Common myeloid progenitor, CD34-positive (primary cell): ENCODE data around the gene CHRDL2.

ENCODE experiments used
- CTCF ChIA-PET: fragments of 350-600 bp; sonication (Branson Sonifier 250); formaldehyde crosslinking; loops from one replicate; lab custom pipeline; 2021; ENCODE audit warnings: antibody characterized with exemption; lab: Charles Lee
- POLR2A ChIA-PET: fragments of 350-600 bp; sonication (Branson Sonifier 250); formaldehyde crosslinking; loops from one replicate; lab custom pipeline; 2021; ENCODE audit warnings: antibody characterized with exemption; lab: Charles Lee
- DNase-seq, 3 donors: peaks; one replicate each; pipeline versions ENCODE4 v3.0.0 to v3.0.0-alpha.2; 2013
- H3K27ac ChIP-seq, 2 experiments: 1 replicate in 1 of 2; 2 replicates in 1 of 2; pipeline ENCODE4 v1.7.0; 2013; ENCODE audit warnings: inconsistent platforms in 2 of 2, low read length in 2 of 2, mild to moderate bottlenecking in 2 of 2, low read depth in 1 of 2, moderate library complexity in 1 of 2; ENCODE audit not compliant: severe bottlenecking in 2 of 2, insufficient read depth in 1 of 2, poor library complexity in 1 of 2
- H3K27me3 ChIP-seq, 5 experiments: replicated peaks in 2 of 5; 1 replicate in 3 of 5; 2 replicates in 2 of 5; pipeline versions ENCODE4 v1.6.1 to v1.7.0; 2013; ENCODE audit warnings: low read length in 4 of 5, mild to moderate bottlenecking in 2 of 5, moderate library complexity in 2 of 5, inconsistent platforms in 1 of 5; ENCODE audit not compliant: insufficient read depth in 5 of 5, control insufficient read depth in 4 of 5
- H3K36me3 ChIP-seq, 4 experiments: 1 replicate in 2 of 4; 2 replicates in 2 of 4; pipeline versions ENCODE4 v1.6.1 to v1.7.0; 2013; ENCODE audit warnings: low read length in 3 of 4, control low read depth in 1 of 4, mild to moderate bottlenecking in 1 of 4; ENCODE audit not compliant: control insufficient read depth in 4 of 4, insufficient read depth in 4 of 4
- H3K4me1 ChIP-seq, 4 experiments: 1 replicate in 3 of 4; 2 replicates in 1 of 4; pipeline versions ENCODE4 v1.6.1 to v1.7.1; 2013; ENCODE audit warnings: low read length in 3 of 4, mild to moderate bottlenecking in 3 of 4, control low read depth in 1 of 4, inconsistent platforms in 1 of 4, moderate library complexity in 1 of 4; ENCODE audit not compliant: control insufficient read depth in 4 of 4, insufficient read depth in 4 of 4; ENCODE audit errors: control extremely low read depth in 1 of 4
- H3K4me3 ChIP-seq, 7 experiments: 1 replicate in 4 of 7; 2 replicates in 3 of 7; pipeline versions ENCODE4 v1.5.1 to v1.7.0; 2013; ENCODE audit warnings: mild to moderate bottlenecking in 7 of 7, low read length in 6 of 7, moderate library complexity in 6 of 7, inconsistent platforms in 2 of 7, low read depth in 2 of 7, control low read depth in 1 of 7; ENCODE audit not compliant: insufficient read depth in 4 of 7, control insufficient read depth in 1 of 7; ENCODE audit errors: extremely low read depth in 1 of 7
- H3K9me3 ChIP-seq, 5 experiments: 1 replicate in 4 of 5; 2 replicates in 1 of 5; pipeline versions ENCODE4 v1.6.1 to v1.7.1; 2013; ENCODE audit warnings: low read length in 4 of 5, mild to moderate bottlenecking in 2 of 5, inconsistent platforms in 1 of 5, low read depth in 1 of 5, moderate library complexity in 1 of 5; ENCODE audit not compliant: control insufficient read depth in 4 of 5, insufficient read depth in 2 of 5; ENCODE audit errors: control extremely low read depth in 1 of 5
- WGBS: methylation state at CpG from one replicate; pipeline ENCODE4 v1.1.5; 2013; ENCODE audit not compliant: insufficient coverage; 5-methylcytosine and 5-hydroxymethylcytosine counted together

The CHRDL2 gene

DNA sequence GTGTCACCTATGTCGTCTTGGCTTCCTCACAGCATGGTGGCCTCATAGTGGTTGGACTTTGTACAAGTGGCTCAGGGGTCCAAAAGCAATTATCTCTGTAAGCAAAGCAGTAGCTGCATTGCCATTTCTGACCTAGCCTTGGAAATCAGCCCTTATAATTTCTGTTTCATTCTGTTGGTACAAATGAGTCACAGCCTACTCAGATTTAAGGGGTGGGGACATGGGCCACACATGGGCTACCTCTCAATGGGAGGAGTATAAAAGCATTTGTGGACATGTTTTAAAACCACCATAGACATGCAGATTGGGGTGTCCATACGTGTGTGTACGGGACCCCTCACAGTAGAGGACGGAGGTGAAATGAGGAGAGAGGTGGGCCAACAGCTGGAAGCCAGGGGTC is 41.6 kb downstream of the CHRDL2 start:
- Histone ChIP-seq H3K4me3 (no peak overlapping the region), H3K27me3 (peaks cover 0 to 3% (median 0%) of the 10 kb centered on the region in 5 experiments), H3K4me1 (peaks cover 0 to 8% (median 0%) of the 10 kb centered on the region in 4 experiments), H3K9me3 (no peaks in the 10 kb centered on the region), H3K36me3 (no peaks in the 10 kb centered on the region), H3K27ac (no peak overlapping the region)
- no peak for DNase-seq
- 100% methylated on average over 4 of the region's 4 CpGs for WGBS
- ChIA-PET CTCF (no interaction called here), POLR2A (no interaction called here)

DNA sequence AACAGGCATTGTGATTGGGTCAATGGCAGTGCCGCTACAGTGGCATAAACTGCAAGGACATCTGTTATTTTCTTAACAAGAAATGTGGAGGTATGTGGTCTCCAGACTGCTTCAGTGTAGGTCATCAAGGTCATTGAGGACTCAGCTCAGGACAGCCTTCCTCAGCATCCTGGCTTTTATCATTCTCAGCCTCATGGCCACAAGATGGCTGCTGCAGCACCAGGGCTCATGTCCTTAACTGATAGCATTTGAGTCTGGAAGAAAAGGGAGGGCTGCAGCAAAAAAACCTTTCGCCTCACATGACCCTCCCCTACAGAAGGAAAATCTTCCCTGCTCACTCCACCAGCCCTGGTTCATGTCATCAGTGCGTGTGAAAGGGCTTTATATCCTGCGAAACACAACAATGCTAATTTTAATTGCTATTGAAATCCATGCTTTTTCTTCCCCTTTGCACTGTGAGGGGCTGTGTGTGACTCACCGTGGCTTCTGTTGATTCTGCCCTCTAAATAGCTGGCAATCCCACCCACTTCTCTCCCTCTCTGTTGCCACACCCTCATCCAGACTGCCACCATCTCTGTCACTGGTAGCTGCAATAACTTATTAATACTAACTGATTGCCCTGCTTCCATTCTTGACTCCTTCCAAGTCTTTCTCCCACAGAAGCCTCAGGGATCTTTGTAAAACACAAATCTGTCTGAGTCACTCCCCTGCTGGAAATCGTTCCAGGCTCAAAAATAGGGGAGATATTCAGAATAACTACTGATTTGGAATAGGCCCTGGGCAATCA is 43.8 kb downstream of the CHRDL2 start:
- H3K27ac ChIP-seq = no peak overlapping the region
- peaks cover 0 to 9% (median 6%) of the 10 kb centered on the region in 4 experiments for H3K4me1 ChIP-seq
- no peaks in the 10 kb centered on the region for H3K9me3 ChIP-seq
- DNase-seq = peak in 2 of 3 donors; percentile 9 to 15
- CTCF ChIA-PET = no interaction called here
- 87% methylated on average over 5 of the region's 6 CpGs for WGBS
- H3K4me3 ChIP-seq = no peak overlapping the region
- no peaks in the 10 kb centered on the region for H3K36me3 ChIP-seq
- POLR2A ChIA-PET = no interaction called here
- peaks cover 0 to 21% (median 5%) of the 10 kb centered on the region in 5 experiments for H3K27me3 ChIP-seq

DNA sequence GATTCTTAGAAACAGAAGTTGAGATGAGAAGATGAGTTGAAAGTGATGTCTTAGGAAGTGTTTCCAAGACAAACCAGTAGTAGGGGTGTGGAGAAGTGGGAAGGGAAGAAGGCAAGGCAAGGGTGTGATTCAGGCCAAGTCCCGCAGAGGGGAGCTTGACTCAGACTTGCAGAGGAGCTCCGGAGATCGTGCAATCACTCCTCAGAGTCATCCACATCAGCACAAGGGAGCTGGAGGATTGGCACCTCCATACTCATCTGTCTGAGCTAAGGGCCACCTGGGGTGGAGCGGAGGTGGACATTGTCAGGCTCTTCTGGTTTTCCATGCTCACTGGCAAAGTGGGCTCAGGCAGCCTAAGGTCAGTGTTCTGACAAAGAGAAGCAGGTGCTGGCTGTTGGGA is 44.4 kb downstream of the CHRDL2 start:
- DNase-seq = no peak
- CTCF ChIA-PET = interaction anchor here (0.8 to 1.2 kb wide), 2 partner anchors 9 to 14 kb away, joined by 3 read pairs; no protein-coding TSS in a partner anchor
- no peaks in the 10 kb centered on the region for H3K36me3 ChIP-seq
- peaks cover 0 to 21% (median 5%) of the 10 kb centered on the region in 5 experiments for H3K27me3 ChIP-seq
- 94% methylated on average over 4 of the region's 4 CpGs for WGBS
- peaks cover 0 to 9% (median 4%) of the 10 kb centered on the region in 4 experiments for H3K4me1 ChIP-seq
- POLR2A ChIA-PET = no interaction called here
- no peak overlapping the region for H3K27ac ChIP-seq
- H3K4me3 ChIP-seq = no peak overlapping the region
- H3K9me3 ChIP-seq = no peaks in the 10 kb centered on the region

DNA sequence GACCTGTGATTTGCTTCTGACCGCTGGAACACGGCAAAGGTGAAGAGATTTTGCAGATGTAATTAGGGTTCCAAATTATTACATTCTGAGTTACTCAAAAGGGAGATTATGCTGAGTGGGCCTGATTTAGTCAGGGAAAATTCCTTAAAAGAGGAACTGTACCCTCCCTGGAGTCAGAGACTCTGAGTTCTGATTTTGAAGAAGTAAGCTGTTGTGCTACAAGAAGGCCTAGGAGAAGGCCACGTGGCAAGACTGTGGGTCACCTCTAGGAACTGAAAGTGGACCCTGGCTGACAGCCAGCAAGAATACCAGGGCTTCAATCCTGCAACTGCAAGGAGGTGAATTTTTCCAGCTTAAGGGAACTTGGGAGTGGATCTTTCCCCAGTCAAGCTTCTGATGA is 45.3 kb downstream of the CHRDL2 start:
- no peak for DNase-seq
- Histone ChIP-seq H3K4me3 (no peak overlapping the region), H3K27me3 (peaks cover 0 to 21% (median 5%) of the 10 kb centered on the region in 5 experiments), H3K4me1 (peaks cover 0 to 9% (median 2%) of the 10 kb centered on the region in 4 experiments), H3K9me3 (no peaks in the 10 kb centered on the region), H3K36me3 (no peaks in the 10 kb centered on the region), H3K27ac (no peak overlapping the region)
- WGBS = 100% methylated on average over 3 of the region's 3 CpGs
- ChIA-PET POLR2A (no interaction called here), CTCF (interaction anchor here (1.2 to 1.9 kb wide), 2 partner anchors 15 to 17 kb away, joined by 3 to 6 read pairs; no protein-coding TSS in a partner anchor)

DNA sequence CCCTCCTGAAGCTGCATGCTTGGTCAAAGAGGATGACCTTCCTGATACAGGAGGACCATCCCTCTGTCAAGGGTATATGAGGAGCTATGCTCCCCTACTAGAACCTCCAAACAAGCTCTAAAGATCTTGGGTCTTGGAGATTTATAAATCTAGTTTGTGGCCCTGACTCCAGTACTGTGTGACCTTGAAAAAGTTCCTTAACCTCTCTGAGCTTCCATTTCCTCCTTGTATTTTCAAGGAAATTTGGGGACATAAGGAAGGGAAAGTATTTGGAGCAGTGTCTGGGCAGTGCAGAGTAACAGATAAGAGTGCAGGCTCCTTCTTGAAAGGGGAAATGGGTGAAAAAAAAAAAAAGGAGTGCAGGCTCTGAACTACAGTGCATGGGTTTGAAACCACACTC is 45.9 kb downstream of the CHRDL2 start:
- peaks cover 0 to 9% (median 2%) of the 10 kb centered on the region in 4 experiments for H3K4me1 ChIP-seq
- H3K9me3 ChIP-seq = no peaks in the 10 kb centered on the region
- no peaks in the 10 kb centered on the region for H3K36me3 ChIP-seq
- ChIA-PET POLR2A (interaction anchor here (0.6 kb wide), 1 partner anchor 21 kb away, joined by 3 read pairs; no protein-coding TSS in a partner anchor), CTCF (interaction anchor here (1.0 to 1.9 kb wide), 2 partner anchors 17 to 85 kb away, joined by 3 to 6 read pairs; no protein-coding TSS in a partner anchor)
- DNase-seq = no peak
- H3K27ac ChIP-seq = no peak overlapping the region
- peaks cover 0 to 21% (median 5%) of the 10 kb centered on the region in 5 experiments for H3K27me3 ChIP-seq
- no peak overlapping the region for H3K4me3 ChIP-seq

DNA sequence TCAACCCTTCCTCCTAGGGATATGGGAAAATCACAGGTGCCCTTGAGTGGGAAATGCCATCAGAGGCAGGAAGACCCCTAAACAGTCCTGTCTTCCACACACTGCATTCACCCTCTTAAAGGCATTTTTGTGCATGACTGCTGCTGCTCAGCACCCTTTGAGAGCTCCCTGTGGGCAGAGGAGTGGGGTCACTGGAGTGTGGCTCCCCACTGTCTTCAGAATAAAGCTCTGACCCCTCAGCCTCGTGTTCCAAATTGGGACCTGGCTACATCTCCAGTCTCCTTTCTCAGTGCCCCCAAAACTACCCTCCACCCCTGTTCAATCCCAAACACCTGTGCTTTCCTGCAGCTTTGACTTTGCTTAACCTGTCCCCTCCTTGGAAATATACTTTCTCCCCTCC is 46.6 kb downstream of the CHRDL2 start:
- DNase-seq = no peak
- peaks cover 0 to 9% (median 2%) of the 10 kb centered on the region in 4 experiments for H3K4me1 ChIP-seq
- POLR2A ChIA-PET = interaction anchor here (0.6 kb wide), 1 partner anchor 20 kb away, joined by 3 read pairs; no protein-coding TSS in a partner anchor

DNA sequence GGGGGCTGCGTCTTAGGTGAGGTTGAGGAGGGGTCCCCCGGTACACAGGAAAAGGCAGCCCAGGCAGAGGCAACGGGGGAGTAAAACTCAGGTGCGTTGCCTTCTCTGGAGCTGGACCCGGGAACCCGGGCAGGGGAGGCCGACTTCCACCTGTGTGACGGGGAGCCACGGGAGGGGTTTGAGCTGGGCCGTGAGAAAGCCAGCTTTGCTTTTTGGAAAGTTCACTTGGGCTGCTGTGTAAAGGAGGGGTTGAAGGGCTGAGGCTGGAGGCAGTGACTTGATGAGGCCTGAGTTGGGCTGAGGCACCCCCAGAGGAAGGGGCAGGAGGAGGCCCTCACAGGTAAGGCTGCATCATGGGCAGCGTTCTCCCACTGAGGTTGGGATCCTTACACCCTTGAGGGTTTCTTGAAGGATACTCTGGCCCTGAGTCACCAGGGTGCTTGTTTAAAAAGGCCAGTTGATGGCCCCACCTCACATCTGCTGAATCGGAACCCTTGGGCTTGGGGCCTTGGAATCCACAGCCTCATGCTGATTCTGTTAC is 47.2 kb downstream of the CHRDL2 start:
- no peak for DNase-seq
- no peak overlapping the region for H3K27ac ChIP-seq
- CTCF ChIA-PET = no interaction called here

More for the DNA sequence above, 46.6 kb downstream of the CHRDL2 start:
- no peaks in the 10 kb centered on the region for H3K9me3 ChIP-seq
- no peak overlapping the region for H3K4me3 ChIP-seq
- H3K27me3 ChIP-seq = peaks cover 0 to 21% (median 5%) of the 10 kb centered on the region in 5 experiments
- 88% methylated on average over 1 of the region's 1 CpG for WGBS
- no peaks in the 10 kb centered on the region for H3K36me3 ChIP-seq
- H3K27ac ChIP-seq = no peak overlapping the region
- CTCF ChIA-PET = interaction anchor here (1.0 to 1.9 kb wide), 2 partner anchors 18 to 85 kb away, joined by 3 to 6 read pairs; no protein-coding TSS in a partner anchor

More for the DNA sequence above, 47.2 kb downstream of the CHRDL2 start:
- POLR2A ChIA-PET = no interaction called here
- 72% methylated on average over 11 of the region's 12 CpGs for WGBS
- Histone ChIP-seq H3K4me3 (peak overlapping the region in 2 of 7 experiments; percentile 20 to 58), H3K27me3 (peaks cover 0 to 21% (median 5%) of the 10 kb centered on the region in 5 experiments), H3K9me3 (no peaks in the 10 kb centered on the region), H3K4me1 (peaks cover 0 to 9% (median 2%) of the 10 kb centered on the region in 4 experiments), H3K36me3 (no peaks in the 10 kb centered on the region)
